Skin of body (tissue), 2 donors: ENCODE measurements around the gene OTOF. TPM values are rescaled to one million over a fixed set of nuclear protein-coding genes. Genes with fewer than 3 reads are reported as not detected.

Experiments
- DNase-seq: peaks from one replicate; lab custom pipeline; 2025; lab: John Stamatoyannopoulos, UW
- total RNA-seq: library from RNA; depleted of rRNA; stranded (reverse); fragments of >200 nt; gene quantifications from one replicate; pipeline ENCODE4 v1.2.3, GENCODE V29; 2014

OTOF gene
- total RNA-seq, 1 donor from 2014 or later: 0.69 TPM

DNA sequence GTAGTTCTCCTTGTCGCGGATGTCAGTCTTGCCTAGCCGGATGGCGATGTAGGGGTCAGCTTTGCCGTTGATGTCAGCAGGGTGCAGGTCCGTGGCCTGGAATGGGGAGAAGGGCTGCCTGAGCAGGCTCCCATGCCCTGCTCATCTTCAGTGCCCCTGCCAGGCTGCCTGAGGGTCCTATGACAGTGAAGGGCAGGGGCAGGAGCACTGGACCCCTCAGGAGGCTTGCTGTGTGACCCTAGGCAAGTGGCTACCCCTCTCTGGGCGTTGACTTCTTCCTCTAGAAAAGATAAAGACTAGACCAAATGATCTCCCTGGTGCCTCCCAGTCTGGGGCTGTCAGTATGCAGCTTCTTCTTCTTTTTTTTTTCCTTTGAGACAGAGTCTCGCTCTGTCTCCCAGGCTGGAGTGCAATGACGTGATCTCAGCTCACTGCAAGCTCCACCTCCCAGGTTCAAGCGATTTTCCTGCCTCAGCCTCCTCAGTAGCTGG lies 11.9 kb downstream of the OTOF start:
- no peak for DNase-seq

DNA sequence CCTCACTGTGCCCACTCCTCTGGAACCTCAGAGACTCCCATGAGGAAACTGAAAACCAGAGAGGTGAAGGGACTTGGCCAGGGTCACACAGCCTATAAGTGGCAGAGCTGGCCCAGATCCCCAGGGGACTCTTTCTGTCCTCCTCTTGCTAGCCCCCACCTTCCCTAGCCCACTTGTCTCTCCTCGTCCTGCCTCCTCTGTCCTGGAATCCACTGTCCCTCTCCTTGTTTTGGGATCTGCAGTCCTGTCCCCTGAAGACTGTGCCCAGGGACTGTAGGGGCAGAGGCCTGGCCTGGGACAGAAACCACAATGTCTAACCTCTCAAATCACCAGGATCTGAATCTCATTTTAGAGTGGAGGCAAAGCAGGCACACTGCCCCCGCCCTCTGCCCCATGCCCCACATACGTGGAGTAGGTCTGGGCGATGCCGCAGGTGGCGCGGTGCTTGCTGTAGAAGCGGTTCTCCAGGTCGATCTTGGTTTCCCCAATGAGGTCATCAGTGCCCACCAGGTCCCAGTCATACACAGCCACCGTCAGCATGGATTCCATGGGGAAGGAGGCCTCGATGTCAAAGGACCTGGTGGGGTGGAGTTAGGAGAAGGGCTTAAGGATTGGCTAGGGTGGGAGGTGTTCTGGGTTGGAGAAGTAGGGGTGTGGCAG lies 12.5 kb downstream of the OTOF start:
- DNase-seq: no peak

DNA sequence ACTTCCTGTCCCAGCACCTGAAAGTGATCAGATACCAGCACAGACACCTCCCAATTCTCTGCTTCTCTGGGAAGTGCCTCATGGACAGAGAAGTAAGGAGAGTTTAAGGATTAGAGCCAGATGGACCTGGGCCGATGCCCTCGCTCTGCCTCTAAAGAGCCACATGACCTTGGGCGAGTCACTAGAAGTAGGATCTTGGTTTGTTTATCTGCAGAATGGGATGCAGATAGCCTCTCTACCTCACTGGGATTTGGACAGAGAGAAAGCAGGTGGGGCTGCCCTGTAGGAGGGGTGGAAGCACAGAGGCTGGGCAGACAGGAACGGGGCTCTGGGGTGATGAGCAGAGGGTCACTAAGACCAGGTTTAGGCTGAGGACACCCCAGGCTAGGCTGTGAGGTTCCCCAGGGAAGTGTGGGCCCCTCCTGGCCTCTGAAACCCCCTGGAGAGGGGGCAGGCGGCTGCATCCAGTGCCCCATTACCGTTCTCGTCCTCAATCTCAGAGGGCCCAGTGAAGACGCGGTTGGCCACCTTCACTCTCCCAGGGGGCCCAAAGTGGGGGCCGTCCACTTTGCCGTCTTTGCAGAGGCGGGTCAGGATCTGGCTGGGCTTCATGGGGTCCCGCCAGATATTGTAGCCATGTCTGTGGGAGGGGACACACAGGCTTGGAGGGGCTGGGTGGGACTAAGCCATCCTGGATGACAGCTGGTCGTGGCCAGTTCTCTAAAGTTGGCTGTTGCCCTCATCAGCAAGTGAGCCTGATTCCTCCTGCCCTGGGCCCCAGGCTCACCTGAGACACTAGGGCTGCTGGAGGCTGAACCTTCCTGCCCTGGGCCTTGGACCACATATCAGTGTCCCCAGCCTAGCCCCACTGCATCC lies 13.3 kb downstream of the OTOF start:
- DNase-seq: no peak

DNA sequence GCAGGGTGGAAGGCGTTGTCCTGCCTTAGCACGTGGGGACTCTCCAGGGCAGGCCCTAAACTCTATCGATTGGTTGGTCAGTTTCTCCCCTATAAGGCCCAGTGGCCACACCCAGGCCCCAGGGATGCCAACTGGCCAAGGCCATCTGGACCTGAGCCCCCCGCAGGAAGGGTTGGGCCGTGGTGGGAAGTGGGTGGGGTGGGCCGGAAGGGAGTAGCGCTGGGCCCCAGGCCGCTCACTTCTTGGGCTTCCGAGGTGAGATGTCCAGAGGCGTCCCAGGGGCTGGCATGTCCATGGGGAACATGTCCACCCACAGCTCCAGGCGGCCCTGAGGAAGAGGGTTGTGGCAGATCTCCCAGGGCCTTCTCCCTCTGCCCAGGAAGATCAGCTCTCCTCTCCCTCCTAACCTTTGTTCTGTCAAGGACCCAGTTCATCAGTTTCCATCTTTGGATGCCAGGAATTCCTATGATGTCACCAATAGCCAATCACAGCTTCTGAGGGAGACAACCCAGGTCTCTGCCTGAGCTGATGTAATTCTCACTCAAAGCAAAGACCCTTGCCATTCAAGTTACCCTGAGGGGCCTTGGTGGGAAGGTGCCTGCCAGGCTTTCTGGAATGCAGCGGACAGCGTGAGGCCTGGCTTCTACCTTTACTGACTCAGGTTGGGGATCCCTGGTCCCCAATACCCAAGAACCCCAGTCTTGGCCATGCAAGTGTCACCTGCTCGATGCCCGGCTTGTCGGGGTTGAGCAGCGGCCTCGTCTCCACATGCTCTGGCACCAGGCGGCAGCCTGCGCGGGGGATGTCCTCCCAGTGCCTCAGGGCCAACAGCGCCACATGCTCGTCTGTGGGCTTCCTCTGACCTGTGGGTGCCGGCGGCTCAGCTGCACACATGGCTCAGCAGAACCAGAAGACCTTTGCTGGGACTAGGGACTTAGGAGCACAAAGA lies 14.4 kb downstream of the OTOF start:
- no peak for DNase-seq

DNA sequence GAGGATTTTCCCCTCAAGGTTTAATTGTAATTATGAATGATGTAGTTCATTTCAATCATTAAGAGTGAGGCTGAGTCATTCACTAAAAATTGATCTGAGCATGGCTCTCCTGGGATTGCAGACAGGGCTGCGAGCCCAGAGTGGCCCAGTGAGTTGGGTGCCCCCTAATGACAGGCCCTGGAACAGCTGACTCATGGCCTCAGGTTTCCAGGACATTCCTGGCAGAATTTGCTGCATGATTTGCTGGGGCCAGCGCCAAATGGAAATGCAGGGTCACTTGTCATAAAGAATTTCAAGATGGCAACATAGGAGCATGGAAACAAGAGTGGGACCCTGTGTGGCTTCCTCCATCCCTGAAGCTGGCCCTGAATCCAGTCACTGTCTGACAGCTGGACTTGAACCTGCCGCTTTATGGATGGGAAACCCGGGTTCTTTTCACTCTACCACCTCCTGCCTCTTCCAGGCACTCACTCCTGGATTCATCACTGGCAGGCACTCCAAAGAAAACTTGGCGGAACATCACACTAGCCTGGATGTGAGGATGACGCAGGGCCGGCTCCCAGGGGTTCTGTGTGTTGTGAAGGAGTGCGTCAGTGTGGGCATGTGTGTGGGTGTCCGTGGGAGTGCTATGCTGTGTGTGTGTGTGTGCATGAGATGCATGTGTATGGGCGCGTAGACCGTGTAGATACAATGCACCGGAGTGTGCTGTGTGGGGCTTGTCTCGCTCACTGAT lies 15.2 kb downstream of the OTOF start:
- no peak for DNase-seq

DNA sequence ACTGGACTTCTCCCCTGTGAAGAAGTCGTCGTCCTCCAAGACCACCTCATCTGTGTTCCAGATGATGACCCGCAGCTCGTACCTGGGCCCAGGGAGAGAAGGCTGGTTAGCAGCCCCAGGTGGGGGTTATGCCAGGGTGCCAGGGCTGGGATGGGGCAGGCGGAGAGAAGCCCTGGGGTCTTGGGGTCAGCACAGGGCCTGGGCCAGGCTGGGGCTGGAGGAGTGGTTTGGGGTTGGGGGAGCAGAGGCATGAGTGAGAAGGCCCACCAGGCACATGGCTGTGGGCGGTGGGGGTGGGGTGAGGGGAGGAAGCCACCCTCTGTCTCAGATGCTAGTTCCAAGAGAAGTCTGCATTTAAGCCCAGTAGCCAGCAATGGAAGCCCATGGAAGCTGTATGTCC lies 15.8 kb downstream of the OTOF start:
- no peak for DNase-seq

DNA sequence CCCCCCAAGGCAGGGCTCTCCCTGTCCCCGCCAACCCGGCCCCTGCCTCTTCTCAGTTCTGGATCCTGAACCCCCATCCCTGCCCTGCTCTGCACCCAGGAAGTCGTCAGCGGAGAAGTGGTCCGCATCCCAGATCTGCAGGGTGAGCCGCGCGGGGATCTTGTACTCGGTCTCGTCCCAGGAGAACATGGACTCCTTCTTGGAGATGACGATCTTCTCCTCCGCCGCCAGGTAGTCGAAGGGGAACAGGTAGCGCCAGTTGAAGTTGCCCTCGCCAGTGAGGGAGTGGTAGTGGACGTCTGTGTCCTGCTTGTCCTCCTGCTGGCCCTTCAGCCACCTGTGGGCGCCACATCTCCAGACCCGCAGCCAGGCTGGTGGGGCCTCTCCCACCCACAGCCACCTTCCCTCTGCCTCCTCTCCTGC lies 16.3 kb downstream of the OTOF start:
- no peak for DNase-seq

DNA sequence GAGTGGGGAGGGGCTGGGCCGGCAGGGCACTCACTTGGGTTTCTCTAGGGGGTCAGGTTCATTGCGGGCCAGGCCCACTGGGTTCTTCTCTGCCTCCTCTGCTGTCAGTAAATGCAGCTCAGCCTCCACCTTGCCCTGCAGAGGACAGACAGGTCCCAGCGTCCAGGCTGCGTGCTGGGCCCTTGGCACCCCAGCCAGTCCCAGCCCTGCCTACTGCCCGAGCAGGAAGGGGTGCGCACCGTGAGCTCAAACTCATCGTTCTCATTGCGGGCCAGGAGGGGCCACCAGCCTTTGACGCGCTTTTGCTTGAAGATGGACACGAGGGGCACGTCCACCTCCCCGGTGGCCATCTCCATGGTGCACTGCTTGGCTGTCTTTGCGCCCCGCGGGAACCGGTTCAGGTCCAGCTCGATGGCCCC lies 17.3 kb downstream of the OTOF start:
- no peak for DNase-seq

DNA sequence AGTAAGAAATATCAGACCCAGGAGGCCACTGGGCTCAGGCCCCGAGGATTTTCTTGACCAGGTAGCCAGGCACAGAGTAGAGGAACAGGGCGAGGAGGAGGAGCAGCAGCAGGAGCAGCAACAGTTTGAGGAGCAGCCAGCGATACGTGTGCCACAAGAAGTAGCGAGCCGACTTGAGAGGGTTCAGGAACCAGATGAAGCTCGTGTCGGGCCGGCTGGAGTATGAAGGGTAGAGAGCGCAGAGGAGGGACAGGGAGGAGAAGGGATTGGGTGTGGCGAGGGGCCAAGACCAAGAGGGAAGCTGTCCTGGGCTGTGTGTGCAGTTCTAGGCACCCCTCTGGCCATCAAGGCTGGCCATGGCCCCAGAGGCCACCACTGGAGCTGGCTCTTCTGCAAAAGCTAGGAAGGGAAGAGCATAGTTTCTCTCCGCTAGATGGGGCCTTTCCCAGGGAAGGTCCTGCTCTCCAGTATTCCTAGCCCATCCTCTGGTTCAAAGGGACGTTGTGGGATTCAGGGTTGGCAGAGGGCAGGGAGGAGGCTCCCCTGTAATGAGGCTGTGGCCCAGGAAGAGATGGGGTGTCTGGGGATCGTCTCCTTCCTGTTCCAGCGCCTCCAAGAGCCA lies 17.8 kb downstream of the OTOF start:
- DNase-seq: no peak

DNA sequence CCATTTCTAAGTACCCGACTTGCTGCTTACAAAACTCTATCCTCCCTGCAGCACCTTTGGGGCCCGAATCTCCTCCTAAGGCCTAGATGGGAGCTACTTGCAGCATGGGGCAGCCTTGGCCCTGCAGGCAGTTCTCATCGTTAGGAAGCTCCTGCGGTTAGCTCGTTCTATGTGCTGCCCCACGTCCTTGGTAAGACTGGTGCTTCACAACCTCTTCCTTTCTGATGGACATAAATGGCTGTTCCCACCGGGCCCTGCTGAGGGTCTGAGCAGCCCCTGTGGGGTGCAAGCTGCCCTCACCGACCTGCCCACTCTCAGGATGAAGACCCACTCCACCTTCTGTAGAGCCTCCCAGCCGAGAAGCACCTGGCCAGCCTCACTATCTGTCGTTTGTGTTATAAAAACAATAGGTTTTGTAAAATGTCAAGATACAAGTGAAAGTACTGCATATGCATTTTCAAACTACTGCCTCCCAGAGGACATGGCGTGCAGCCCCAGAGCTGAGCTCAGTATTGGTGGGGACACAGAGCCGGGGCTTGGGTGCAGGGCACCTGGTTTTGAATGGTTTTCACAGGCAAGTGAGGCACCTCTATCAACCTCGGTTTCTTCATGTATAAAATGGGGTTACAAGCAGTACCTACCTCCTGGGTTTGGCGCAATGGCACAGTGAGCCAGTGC lies 19.4 kb downstream of the OTOF start:
- DNase-seq: no peak

DNA sequence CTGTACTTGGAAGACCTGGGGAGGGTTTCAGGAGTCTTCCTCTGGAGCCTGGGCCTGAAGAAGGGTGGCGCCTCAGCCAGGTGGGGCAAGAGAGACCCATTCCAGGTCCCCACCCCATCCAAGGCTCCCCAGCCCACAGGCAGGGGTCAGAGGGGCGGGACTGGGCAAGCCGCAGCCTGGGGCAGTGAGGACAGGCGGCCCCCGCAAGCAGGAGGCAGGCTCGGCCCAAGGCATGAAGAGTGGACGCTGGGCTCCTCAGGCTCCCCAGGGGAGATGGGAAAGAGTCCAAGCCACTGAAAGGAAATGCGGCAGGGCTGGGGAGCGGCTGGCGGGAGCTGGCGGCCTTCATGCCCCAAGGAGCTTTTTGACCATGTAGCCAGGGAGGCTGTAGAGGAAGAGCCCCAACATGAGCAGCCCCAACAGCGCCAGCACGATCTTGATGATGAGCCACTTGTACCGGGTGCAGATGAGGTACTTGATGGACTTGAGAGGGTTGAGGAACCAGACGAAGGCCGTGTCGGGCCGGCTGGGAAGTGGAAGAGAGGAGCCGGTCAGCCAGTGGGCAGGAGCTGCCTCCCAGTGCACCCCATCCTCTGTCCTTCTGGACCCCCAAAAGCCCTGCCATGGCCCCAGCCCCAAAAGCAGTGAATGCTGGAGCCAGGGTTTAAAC lies 20.1 kb downstream of the OTOF start:
- DNase-seq: no peak

DNA sequence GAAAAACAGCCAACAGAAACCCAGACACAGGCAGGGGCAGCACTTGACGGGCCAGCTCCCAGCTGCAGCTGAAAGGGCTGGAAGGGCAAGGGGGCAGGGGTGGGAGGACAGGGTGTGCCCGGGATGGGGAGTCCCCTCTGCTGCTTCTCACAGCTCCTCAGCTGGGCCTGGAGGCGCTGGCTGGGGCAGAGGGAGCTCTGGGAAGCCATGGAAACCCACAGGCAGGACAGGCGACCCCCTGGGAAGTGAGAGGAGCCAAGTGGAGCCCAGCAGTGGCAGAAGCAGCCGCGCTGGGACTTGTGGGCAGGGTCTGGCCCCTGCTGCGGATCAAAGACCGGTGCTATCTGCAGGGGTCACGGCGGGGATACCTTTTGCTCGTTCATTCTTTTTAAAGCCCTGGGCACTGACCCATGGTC lies 20.7 kb downstream of the OTOF start:
- DNase-seq: no peak

DNA sequence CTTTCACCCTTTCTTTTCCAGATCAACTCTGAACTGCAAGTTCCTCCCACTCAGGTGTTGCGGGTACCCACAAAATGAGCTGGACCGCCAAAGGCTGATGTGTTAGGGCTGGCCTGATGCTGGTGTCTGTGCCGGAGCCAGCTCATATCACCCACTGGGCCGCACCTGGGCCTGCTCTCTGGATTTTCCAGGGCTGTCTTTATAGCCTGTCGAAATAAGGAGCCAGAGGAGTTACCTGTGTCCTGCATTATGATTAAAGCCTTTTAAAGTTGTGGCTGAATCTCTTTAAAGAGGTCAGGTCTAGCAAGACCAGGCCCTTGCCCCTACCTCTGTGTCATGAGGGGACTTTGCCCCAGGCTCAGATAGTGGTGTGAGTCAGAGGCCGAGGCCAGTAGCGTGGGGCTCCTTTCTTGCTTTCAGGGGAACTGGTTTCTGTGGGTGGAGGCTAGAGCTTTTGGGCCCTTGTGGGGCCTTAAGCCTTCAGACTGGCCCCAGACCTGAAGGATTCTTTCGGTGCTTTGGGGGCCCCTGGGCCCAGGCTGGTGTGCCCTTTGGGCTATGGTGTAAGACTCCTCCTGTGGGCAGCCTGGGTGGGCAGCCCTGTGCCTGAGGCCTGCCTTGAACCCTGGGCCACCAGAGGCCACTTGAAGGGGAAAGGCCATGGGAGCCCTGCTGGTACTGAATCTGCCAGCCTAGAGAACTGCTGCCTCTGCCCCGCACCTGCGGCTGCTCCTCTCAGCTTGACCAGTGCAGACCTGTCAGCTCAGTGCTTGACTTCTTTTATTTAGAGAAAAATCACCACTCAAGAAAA lies 21.3 kb downstream of the OTOF start:
- DNase-seq: no peak

DNA sequence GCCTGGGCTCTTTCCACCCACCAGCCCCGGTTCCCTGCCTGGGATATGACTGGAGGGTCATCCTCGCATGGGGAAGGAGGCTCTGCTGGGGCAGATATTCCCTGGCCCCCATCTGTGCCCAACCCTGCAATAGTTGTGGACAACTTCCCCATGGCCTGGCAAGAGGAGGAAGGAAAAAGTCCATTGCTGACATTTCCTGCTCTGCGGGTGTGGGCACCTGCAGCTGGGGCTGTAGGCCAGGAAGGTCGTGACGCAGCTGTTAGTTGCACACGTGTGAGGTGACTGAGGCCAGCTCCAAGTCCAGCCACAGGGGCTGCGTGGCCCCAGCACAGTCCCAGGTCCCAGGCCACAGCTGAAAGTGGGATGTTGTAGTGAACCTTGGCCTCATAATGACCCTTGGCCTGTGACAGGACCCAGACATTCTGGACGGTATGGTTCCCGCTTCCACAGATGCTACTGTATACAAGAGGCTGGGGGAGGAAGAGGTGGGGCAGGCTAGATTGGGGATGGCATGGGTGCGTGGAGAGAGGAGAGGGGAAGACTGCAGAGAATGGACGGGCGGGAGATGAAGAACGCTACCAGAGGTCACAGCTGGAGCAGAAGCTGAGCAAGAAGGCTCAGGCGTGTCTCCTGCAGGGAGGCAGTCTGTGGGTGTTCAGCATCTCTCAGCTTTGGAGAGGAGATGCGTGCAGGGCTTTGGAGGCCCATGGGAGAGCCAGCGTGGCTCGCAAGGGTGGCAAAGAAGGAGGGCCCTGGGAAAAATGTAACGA lies 22.1 kb downstream of the OTOF start:
- DNase-seq: no peak

DNA sequence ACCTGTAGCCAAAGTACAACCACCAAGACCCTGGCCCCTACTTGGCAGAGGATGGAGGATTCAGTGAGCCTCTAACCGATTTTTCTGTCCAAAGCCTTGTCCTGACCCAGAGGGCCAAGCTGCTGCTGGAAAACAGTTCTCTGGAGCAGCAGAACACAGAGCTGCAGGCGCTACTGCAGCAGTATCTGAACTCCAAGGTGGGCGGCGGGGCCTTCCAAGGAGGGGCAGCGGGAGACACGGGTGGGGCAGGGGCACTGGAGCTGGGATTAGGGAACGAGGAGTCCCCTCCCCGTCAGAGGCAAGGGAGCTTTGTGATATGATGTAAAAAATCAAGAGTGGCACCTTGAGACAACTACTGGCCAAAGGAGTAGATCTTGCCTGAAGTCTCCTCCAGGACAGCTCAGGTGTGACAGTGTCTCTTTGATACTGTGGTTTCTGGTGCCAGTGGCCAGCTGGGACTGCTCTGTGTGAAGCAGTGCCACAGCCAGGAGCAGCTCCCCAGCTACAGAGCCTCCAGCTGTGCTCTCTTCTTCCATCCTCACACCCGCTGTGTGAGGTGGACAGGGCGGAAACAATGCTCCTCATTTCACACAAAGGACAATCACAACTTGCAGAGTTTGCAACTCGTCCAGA lies 22.8 kb downstream of the OTOF start:
- no peak for DNase-seq

DNA sequence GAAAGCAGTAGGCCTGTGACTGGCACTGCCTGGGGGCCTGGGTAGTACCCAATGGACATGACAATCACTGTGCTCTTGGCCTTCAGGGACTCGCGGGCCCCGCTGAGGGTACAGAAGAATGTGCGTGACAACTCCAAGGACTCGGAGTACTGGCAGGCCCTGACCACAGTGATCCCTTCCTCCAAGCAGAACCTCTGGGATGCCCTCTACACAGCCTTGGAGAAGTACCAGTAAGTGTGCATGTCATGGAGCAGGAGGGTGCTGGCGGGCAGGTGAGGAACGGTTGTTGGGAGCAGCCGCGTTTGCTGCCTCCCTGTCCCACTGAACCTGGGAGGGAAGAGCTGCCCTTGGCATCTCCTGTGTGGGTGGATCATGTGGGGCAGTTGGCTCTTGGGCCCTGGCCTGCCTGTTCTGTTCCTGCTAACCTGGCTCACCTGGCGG lies 23.3 kb downstream of the OTOF start:
- DNase-seq: no peak
